HG02759 (cell line): Measurements from ENCODE around the gene C22orf15.

Experiments
- ATAC-seq: cut with Tn5 transposase; IDR thresholded peaks from one replicate; pipeline ENCODE4 v1.9.1; 2021; ENCODE audit warnings: mild to moderate bottlenecking, moderate library complexity; ENCODE audit not compliant: unreplicated experiment

The C22orf15 gene

GRCh38 chr22:23750714-23751440 lies 11.9 kb upstream of the C22orf15 start, which contains the start of gene ZNF70:
TSS of gene ZNF70 (minus strand) at chr22:23751112. CDS start at chr22:23745140, 5,972 bp downstream.
- ATAC-seq, result peak; percentile 80

GRCh38 chr22:23751441-23751996 lies 11.3 kb upstream of the C22orf15 start:
- peak; percentile 14 for ATAC-seq

GRCh38 chr22:23752090-23752691 lies 10.6 kb upstream of the C22orf15 start:
- ATAC-seq, result peak; percentile 42

- ATAC-seq, result no peak
Measured at GRCh38 chr22:23752750-23753149, 10.0 kb upstream of the C22orf15 start.

GRCh38 chr22:23753385-23753784 lies 9.4 kb upstream of the C22orf15 start:
- no peak for ATAC-seq

- no peak for ATAC-seq
Measured at GRCh38 chr22:23754220-23754919, 8.4 kb upstream of the C22orf15 start, which contains the start of gene VPREB3. TSS of gene VPREB3 (minus strand) at chr22:23754425. CDS start at chr22:23754363, 62 bp downstream.

GRCh38 chr22:23754980-23755636 lies 7.7 kb upstream of the C22orf15 start:
- no peak for ATAC-seq

GRCh38 chr22:23755711-23756110 lies 7.1 kb upstream of the C22orf15 start:
- no peak for ATAC-seq

- ATAC-seq, result no peak
Measured at GRCh38 chr22:23756891-23757290, 5.9 kb upstream of the C22orf15 start.

GRCh38 chr22:23759566-23759965 lies 3.2 kb upstream of the C22orf15 start:
- ATAC-seq, result no peak

- no peak for ATAC-seq
Measured at GRCh38 chr22:23760056-23760455, 2.7 kb upstream of the C22orf15 start.

GRCh38 chr22:23763579-23763945 lies 772 bp downstream of the C22orf15 start:
- ATAC-seq, result no peak

GRCh38 chr22:23763954-23764353 lies 1.2 kb downstream of the C22orf15 start:
- ATAC-seq, result no peak

GRCh38 chr22:23764899-23765881 lies 2.4 kb downstream of the C22orf15 start:
- ATAC-seq, result no peak

- ATAC-seq, result no peak
Measured at GRCh38 chr22:23767303-23767672, 4.5 kb downstream of the C22orf15 start.

GRCh38 chr22:23767673-23768548 lies 5.1 kb downstream of the C22orf15 start, which contains the start of gene CHCHD10:
TSS of gene CHCHD10 (minus strand) at chr22:23767972. CDS start at chr22:23767874, 98 bp downstream.
- peak; percentile 50 for ATAC-seq

GRCh38 chr22:23769321-23769965 lies 6.7 kb downstream of the C22orf15 start:
- no peak for ATAC-seq

- no peak for ATAC-seq
Measured at GRCh38 chr22:23772315-23772648, 9.5 kb downstream of the C22orf15 start.
